B cell (primary cell): ENCODE results near the gene TOLLIP. TPM values are rescaled to one million over a fixed set of nuclear protein-coding genes. Genes with fewer than 3 reads are reported as not detected.

Experiments
- ATAC-seq: fragments of 200-7000 bp; cut with Tn5 transposase; one replicate; pipeline ENCODE4 v1.10.0; 2021; ENCODE audit warnings: low read depth, mild to moderate bottlenecking, moderate number of reproducible peaks, moderate library complexity
- CTCF ChIA-PET: fragments of 350-600 bp; sonication (Branson Sonifier 250); formaldehyde crosslinking; loops from one replicate; lab custom pipeline; 2021; ENCODE audit warnings: antibody characterized with exemption, inconsistent platforms; lab: Charles Lee
- POLR2A ChIA-PET: fragments of 350-600 bp; sonication (Branson Sonifier 250); formaldehyde crosslinking; loops from one replicate; lab custom pipeline; 2021; ENCODE audit warnings: antibody characterized with exemption; lab: Charles Lee
- DNase-seq: peaks from one replicate; pipeline ENCODE4 v3.0.0; 2013
- H2AFZ ChIP-seq: 2 replicates; pipeline ENCODE4 v1.6.1; 2012; ENCODE audit warnings: mild to moderate bottlenecking, low read depth, low read length; ENCODE audit not compliant: insufficient read depth, poor library complexity, severe bottlenecking
- H3K27ac ChIP-seq, 2 donors: 1 replicate in 1 of 2; 2 replicates in 1 of 2; pipeline ENCODE4 v1.5.1; 2012 to 2013; ENCODE audit warnings: low read length in 2 of 2, mild to moderate bottlenecking in 2 of 2, moderate library complexity in 1 of 2
- H3K27me3 ChIP-seq, 4 experiments: fragments of 200-600 bp in 1 of 4; sonication (generic) in 1 of 4; replicated peaks in 1 of 4; 1 replicate in 2 of 4; 2 replicates in 2 of 4; pipeline versions ENCODE4 v1.6.1 to v1.7.0; 2013 to 2016; ENCODE audit warnings: low read length in 3 of 4, mild to moderate bottlenecking in 2 of 4, mixed read lengths in 1 of 4, moderate library complexity in 1 of 4; ENCODE audit not compliant: insufficient read depth in 4 of 4, control insufficient read depth in 3 of 4; ENCODE audit errors: control extremely low read depth in 1 of 4
- H3K36me3 ChIP-seq, 2 experiments: replicated peaks in 1 of 2; 1 replicate in 1 of 2; 2 replicates in 1 of 2; pipeline versions ENCODE4 v1.6.1 to v1.7.1; 2013; ENCODE audit warnings: low read length in 1 of 2; ENCODE audit not compliant: insufficient read depth in 2 of 2, control insufficient read depth in 1 of 2; ENCODE audit errors: control extremely low read depth in 1 of 2, extremely low read depth in 1 of 2
- H3K4me1 ChIP-seq, 2 donors: fragments of 200-600 bp in 1 of 2; sonication (generic) in 1 of 2; 1 replicate in 1 of 2; 2 replicates in 1 of 2; pipeline versions ENCODE4 v1.5.1 to v1.6.1; 2013 to 2017; ENCODE audit warnings: low read length in 2 of 2; ENCODE audit not compliant: control insufficient read depth in 2 of 2, insufficient read depth in 2 of 2
- H3K4me2 ChIP-seq: replicated peaks from 2 replicates; pipeline ENCODE3; 2012; ENCODE audit warnings: mild to moderate bottlenecking, low read depth, low read length; ENCODE audit not compliant: poor library complexity, severe bottlenecking
- H3K4me3 ChIP-seq, 5 experiments: fragments of 200-600 bp in 1 of 5; sonication (generic) in 1 of 5; 1 replicate in 3 of 5; 2 replicates in 2 of 5; pipeline versions ENCODE4 v1.5.1 to v1.7.0; 2011 to 2016; ENCODE audit warnings: low read length in 4 of 5, mild to moderate bottlenecking in 4 of 5, low read depth in 2 of 5, control low read depth in 1 of 5, moderate library complexity in 1 of 5; ENCODE audit not compliant: insufficient read depth in 1 of 5; ENCODE audit errors: control extremely low read depth in 1 of 5, extremely low read depth in 1 of 5
- H3K79me2 ChIP-seq: fragments of 200-600 bp; sonication (generic); one replicate; pipeline ENCODE4 v1.6.0; 2016; ENCODE audit warnings: low read length; ENCODE audit not compliant: control insufficient read depth, insufficient read depth
- H3K9ac ChIP-seq: fragments of 200-600 bp; sonication (generic); 2 replicates; pipeline ENCODE4 v1.6.1; 2017; ENCODE audit warnings: mild to moderate bottlenecking, low read length, moderate library complexity
- H3K9me3 ChIP-seq, 3 donors: one replicate each; pipeline versions ENCODE4 v1.6.1 to v1.7.1; 2013; ENCODE audit warnings: low read length in 2 of 3; ENCODE audit not compliant: control insufficient read depth in 2 of 3, insufficient read depth in 1 of 3; ENCODE audit errors: control extremely low read depth in 1 of 3
- H4K20me1 ChIP-seq: 2 replicates; pipeline ENCODE4 v1.6.0; 2012; ENCODE audit warnings: mild to moderate bottlenecking, low read length; ENCODE audit not compliant: insufficient read depth, control insufficient read depth, poor library complexity, severe bottlenecking
- H3K27ac Mint-ChIP-seq: one replicate; pipeline ENCODE4 v1.8.0; 2021; ENCODE audit warnings: mixed read lengths
- H3K27me3 Mint-ChIP-seq: one replicate; pipeline ENCODE4 v1.8.0; 2021; ENCODE audit warnings: mixed read lengths
- H3K4me1 Mint-ChIP-seq: one replicate; pipeline ENCODE4 v1.8.0; 2021; ENCODE audit warnings: mixed read lengths
- H3K4me3 Mint-ChIP-seq: one replicate; pipeline ENCODE4 v1.8.0; 2021; ENCODE audit warnings: mixed read lengths
- H3K9me3 Mint-ChIP-seq: one replicate; pipeline ENCODE4 v1.8.0; 2022; ENCODE audit warnings: mixed read lengths; ENCODE audit not compliant: insufficient read depth
- CTCF ChIP-seq: fragments of 200-600 bp; IDR thresholded peaks from one replicate; pipeline ENCODE4 v1.8.0; 2022; ENCODE audit warnings: antibody characterized with exemption, mild to moderate bottlenecking
- EZH2 ChIP-seq: IDR thresholded peaks from 2 replicates; pipeline ENCODE4 v1.6.1; 2012; ENCODE audit warnings: borderline replicate concordance, low read depth, mild to moderate bottlenecking, moderate library complexity, low read length; ENCODE audit not compliant: insufficient read depth, poor library complexity, severe bottlenecking
- WGBS: methylation state at CpG from one replicate; pipeline ENCODE4 v1.1.5; 2013; ENCODE audit warnings: missing lambda C conversion rate; ENCODE audit not compliant: insufficient coverage; 5-methylcytosine and 5-hydroxymethylcytosine counted together
- intact Hi-C: fragments of 100-400 bp; cut with micrococcal nuclease; formaldehyde crosslinking; loops from one replicate; pipeline ENCODE4 v1.10.0; 2022
- polyA plus RNA-seq: library from polyadenylated mRNA; depleted of rRNA; stranded (reverse); fragments of >200 nt; gene quantifications from 2 replicates; pipeline ENCODE4 v1.2.3, GENCODE V29; 2012
- total RNA-seq, 2 donors: library from RNA; stranded (reverse); fragments of 120-200 nt in 1 of 2; gene quantifications; 1 replicate in 1 of 2; 2 replicates in 1 of 2; pipeline versions ENCODE4 v1.2.3 to v1.2.4, GENCODE V29; 2013 to 2022

TOLLIP gene
- total and polyA plus RNA-seq, 2 donors (not counting 1 experiment from before 2014, with no cell fraction given) = 34.7 to 52.5 TPM

- H3K36me3 ChIP-seq = no peaks in the 10 kb centered on the region
- H4K20me1 ChIP-seq = no peaks in the 10 kb centered on the region
- no peak overlapping the region for H3K4me3 Mint-ChIP-seq
- H3K9me3 Mint-ChIP-seq = no peaks in the 10 kb centered on the region
- no peaks in the 10 kb centered on the region for H3K4me1 ChIP-seq
- POLR2A ChIA-PET = no interaction called here
- H3K4me1 Mint-ChIP-seq = no peaks in the 10 kb centered on the region
- TF ChIP-seq CTCF (no peak), EZH2 (no peak)
- ATAC-seq (no peak), DNase-seq (no peak)
- intact Hi-C loops = no loop called here
- no peak overlapping the region for H3K27ac Mint-ChIP-seq
- no peaks in the 10 kb centered on the region for H3K27me3 ChIP-seq
- peaks cover 0 to 9% (median 0%) of the 10 kb centered on the region in 3 donors for H3K9me3 ChIP-seq
- H3K79me2 ChIP-seq = no peaks in the 10 kb centered on the region
- no peak overlapping the region for H3K27ac ChIP-seq
- H3K9ac ChIP-seq = no peak overlapping the region
- H3K4me2 ChIP-seq = no peak overlapping the region
- WGBS = 89% methylated on average over 26 of the region's 26 CpGs
- H2AFZ ChIP-seq = no peak overlapping the region
- no peak overlapping the region for H3K4me3 ChIP-seq
- H3K27me3 Mint-ChIP-seq = no peaks in the 10 kb centered on the region
- CTCF ChIA-PET = no interaction called here
These were observed 34.7 kb upstream of the TOLLIP start for GRCh38 chr11:1344056-1344635.

GRCh38 chr11:1343391-1344055 is 34.1 kb upstream of the TOLLIP start:
- ATAC-seq (no peak), DNase-seq (no peak)
- no peak overlapping the region for H2AFZ ChIP-seq
- TF ChIP-seq EZH2 (no peak), CTCF (no peak)
- 73% methylated on average over 20 of the region's 25 CpGs for WGBS
- no peaks in the 10 kb centered on the region for H3K36me3 ChIP-seq
- no peaks in the 10 kb centered on the region for H3K27me3 ChIP-seq
- H3K4me2 ChIP-seq = no peak overlapping the region
- H3K4me1 ChIP-seq = no peaks in the 10 kb centered on the region
- no peak overlapping the region for H3K4me3 ChIP-seq
- CTCF ChIA-PET = no interaction called here
- peaks cover 0 to 15% (median 0%) of the 10 kb centered on the region in 3 donors for H3K9me3 ChIP-seq
- Mint-ChIP-seq H3K4me1 (no peaks in the 10 kb centered on the region), H3K4me3 (no peak overlapping the region), H3K27ac (no peak overlapping the region), H3K27me3 (no peaks in the 10 kb centered on the region), H3K9me3 (no peaks in the 10 kb centered on the region)
- no peaks in the 10 kb centered on the region for H4K20me1 ChIP-seq
- POLR2A ChIA-PET = interaction anchor here (0.6 kb wide), 1 partner anchor 16 kb away, joined by 3 read pairs; no protein-coding TSS in a partner anchor
- intact Hi-C loops = no loop called here
- H3K27ac ChIP-seq = no peak overlapping the region
- no peak overlapping the region for H3K9ac ChIP-seq
- no peaks in the 10 kb centered on the region for H3K79me2 ChIP-seq
